Measurements from ENCODE around the gene ALKBH3.

The ALKBH3 gene

GRCh38 chr11:43880640-43881159 lies at the start of gene ALKBH3:
TSS of gene ALKBH3 (plus strand) at chr11:43880831. CDS start at chr11:43882653, 1,822 bp downstream.
- peak; percentile 94 for DNase-seq (ENCODE audit: low spot score)

- peak; percentile 62 for DNase-seq (ENCODE audit: low spot score)
These were observed 49.6 kb upstream of the ALKBH3 start for GRCh38 chr11:43830928-43831440.

- no peak for DNase-seq (ENCODE audit: low spot score)
These were observed 48.1 kb upstream of the ALKBH3 start for GRCh38 chr11:43832536-43832935.

- DNase-seq (ENCODE audit: low spot score), result peak; percentile 91
These were observed 47.0 kb upstream of the ALKBH3 start for GRCh38 chr11:43833657-43834073.

- peak; percentile 65 for DNase-seq (ENCODE audit: low spot score)
These were observed 46.3 kb upstream of the ALKBH3 start for GRCh38 chr11:43834286-43834685.

GRCh38 chr11:43835104-43835503 lies 45.5 kb upstream of the ALKBH3 start:
- DNase-seq (ENCODE audit: low spot score), result peak; percentile 89

GRCh38 chr11:43837879-43838278 lies 42.8 kb upstream of the ALKBH3 start:
- DNase-seq (ENCODE audit: low spot score), result no peak

- no peak for DNase-seq (ENCODE audit: low spot score)
These were observed 38.6 kb upstream of the ALKBH3 start for GRCh38 chr11:43842021-43842420.

GRCh38 chr11:43845816-43846215 lies 34.8 kb upstream of the ALKBH3 start:
- DNase-seq (ENCODE audit: low spot score), result no peak

GRCh38 chr11:43852057-43852636 lies 28.5 kb upstream of the ALKBH3 start:
- peak; percentile 86 for DNase-seq (ENCODE audit: low spot score)

- no peak for DNase-seq (ENCODE audit: low spot score)
These were observed 26.9 kb upstream of the ALKBH3 start for GRCh38 chr11:43853781-43854180.

- no peak for DNase-seq (ENCODE audit: low spot score)
These were observed 23.6 kb upstream of the ALKBH3 start for GRCh38 chr11:43856993-43857392.

- DNase-seq (ENCODE audit: low spot score), result no peak
These were observed 19.5 kb upstream of the ALKBH3 start for GRCh38 chr11:43861141-43861540.

- DNase-seq (ENCODE audit: low spot score), result no peak
These were observed 14.1 kb upstream of the ALKBH3 start for GRCh38 chr11:43866520-43866919.

- no peak for DNase-seq (ENCODE audit: low spot score)
These were observed 13.7 kb upstream of the ALKBH3 start for GRCh38 chr11:43866969-43867368.

- no peak for DNase-seq (ENCODE audit: low spot score)
These were observed 11.6 kb upstream of the ALKBH3 start for GRCh38 chr11:43868852-43869567.

- peak; percentile 92 for DNase-seq (ENCODE audit: low spot score)
These were observed 9.6 kb upstream of the ALKBH3 start for GRCh38 chr11:43871051-43871450.

- no peak for DNase-seq (ENCODE audit: low spot score)
These were observed 7.6 kb upstream of the ALKBH3 start for GRCh38 chr11:43872995-43873394.

- no peak for DNase-seq (ENCODE audit: low spot score)
These were observed 6.6 kb upstream of the ALKBH3 start for GRCh38 chr11:43874078-43874477.

- no peak for DNase-seq (ENCODE audit: low spot score)
These were observed 5.9 kb upstream of the ALKBH3 start for GRCh38 chr11:43874738-43875137.

- no peak for DNase-seq (ENCODE audit: low spot score)
These were observed 617 bp upstream of the ALKBH3 start for GRCh38 chr11:43879789-43880639.

- DNase-seq (ENCODE audit: low spot score), result no peak
These were observed 12.2 kb downstream of the ALKBH3 start for GRCh38 chr11:43892851-43893250.

Data from cerebellar cortex (tissue), 1 donor.